Lower lobe of right lung (tissue), 2 donors: ENCODE results near the gene SARNP. TPM values are rescaled to one million over a fixed set of nuclear protein-coding genes. Genes with fewer than 3 reads are reported as not detected.

ENCODE experiments used
- ATAC-seq, 2 donors: fragments of 200-7000 bp; cut with Tn5 transposase; one replicate each; pipeline ENCODE4 v1.9.1; 2020 to 2022; ENCODE audit warnings: mild to moderate bottlenecking in 2 of 2, moderate library complexity in 2 of 2
- DNase-seq: peaks from one replicate; pipeline ENCODE4 v3.0.0-alpha.2; 2020
- H3K27ac ChIP-seq: fragments of 200-600 bp; one replicate; pipeline ENCODE4 v1.8.0; 2022
- H3K27me3 ChIP-seq: fragments of 200-600 bp; one replicate; pipeline ENCODE4 v1.8.0; 2022; ENCODE audit warnings: low read depth
- H3K36me3 ChIP-seq: fragments of 200-600 bp; one replicate; pipeline ENCODE4 v1.8.0; 2022; ENCODE audit warnings: mild to moderate bottlenecking
- H3K4me1 ChIP-seq: fragments of 200-600 bp; one replicate; pipeline ENCODE4 v1.8.0; 2022
- H3K4me3 ChIP-seq: fragments of 200-600 bp; one replicate; pipeline ENCODE4 v1.8.0; 2022; ENCODE audit warnings: mild to moderate bottlenecking
- H3K9me3 ChIP-seq: fragments of 200-600 bp; one replicate; pipeline ENCODE4 v1.8.0; 2022
- CTCF ChIP-seq: fragments of 200-600 bp; IDR thresholded peaks from one replicate; pipeline ENCODE4 v1.8.0; 2022; ENCODE audit warnings: antibody characterized with exemption, mild to moderate bottlenecking
- intact Hi-C: fragments of 100-400 bp; cut with DNase I; formaldehyde crosslinking; loops from one replicate; pipeline ENCODE4 v1.11.0; 2022
- total RNA-seq: library from RNA; stranded (reverse); fragmentation: NEBNext Ultra II Directional; extraction: Animal tissue kit (Norgen Biotek cat#: 25700); gene quantifications from one replicate; pipeline ENCODE4 v1.2.1, GENCODE V29; 2021
- donor health status: DM: no; HTN: yes; CAD: no; lungs with severe emphysema.

The SARNP gene
- total RNA-seq, 1 donor from 2014 or later: 40.1 TPM

- Histone ChIP-seq H3K9me3 (no peaks in the 10 kb centered on the region), H3K36me3 (peaks cover 95% of the 10 kb centered on the region), H3K27me3 (no peaks in the 10 kb centered on the region), H3K4me3 (no peak overlapping the region), H3K27ac (no peak overlapping the region), H3K4me1 (no peaks in the 10 kb centered on the region)
- intact Hi-C loops: no loop called here
- TF ChIP-seq CTCF: no peak
- ATAC-seq (no peak), DNase-seq (no peak)
Observed at GRCh38 chr12:55789171-55789570, 28.4 kb downstream of the SARNP start.

- no peak for ATAC-seq
- peaks cover 95% of the 10 kb centered on the region for H3K36me3 ChIP-seq
- no peaks in the 10 kb centered on the region for H3K27me3 ChIP-seq
- H3K4me3 ChIP-seq: no peak overlapping the region
- intact Hi-C loops: no loop called here
- no peak overlapping the region for H3K27ac ChIP-seq
- no peak for DNase-seq
- H3K4me1 ChIP-seq: no peaks in the 10 kb centered on the region
- no peaks in the 10 kb centered on the region for H3K9me3 ChIP-seq
- no peak for TF ChIP-seq CTCF
Observed at GRCh38 chr12:55788546-55788945, 29.0 kb downstream of the SARNP start.

- TF ChIP-seq CTCF: no peak
- intact Hi-C loops: no loop called here
- peaks cover 97% of the 10 kb centered on the region for H3K36me3 ChIP-seq
Observed at GRCh38 chr12:55780685-55781084, 36.8 kb downstream of the SARNP start.

GRCh38 chr12:55777856-55778255 lies 39.7 kb downstream of the SARNP start:
- H3K27ac ChIP-seq: no peak overlapping the region
- H3K4me3 ChIP-seq: no peak overlapping the region
- peaks cover 83% of the 10 kb centered on the region for H3K36me3 ChIP-seq
- DNase-seq (no peak), ATAC-seq (no peak)
- H3K27me3 ChIP-seq: no peaks in the 10 kb centered on the region
- no peaks in the 10 kb centered on the region for H3K4me1 ChIP-seq
- H3K9me3 ChIP-seq: no peaks in the 10 kb centered on the region
- intact Hi-C loops: no loop called here
- TF ChIP-seq CTCF: no peak

More at GRCh38 chr12:55780685-55781084, 36.8 kb downstream of the SARNP start:
- Histone ChIP-seq H3K9me3 (no peaks in the 10 kb centered on the region), H3K27me3 (no peaks in the 10 kb centered on the region), H3K4me1 (no peaks in the 10 kb centered on the region), H3K4me3 (no peak overlapping the region), H3K27ac (no peak overlapping the region)
- ATAC-seq (no peak), DNase-seq (no peak)

GRCh38 chr12:55771736-55772135 lies 45.8 kb downstream of the SARNP start:
- no peaks in the 10 kb centered on the region for H3K4me1 ChIP-seq
- intact Hi-C loops: no loop called here
- DNase-seq: no peak
- peaks cover 71% of the 10 kb centered on the region for H3K36me3 ChIP-seq
- no peaks in the 10 kb centered on the region for H3K27me3 ChIP-seq
- no peak overlapping the region for H3K4me3 ChIP-seq
- no peaks in the 10 kb centered on the region for H3K9me3 ChIP-seq
- ATAC-seq: no peak
- no peak overlapping the region for H3K27ac ChIP-seq
- no peak for TF ChIP-seq CTCF

GRCh38 chr12:55767156-55767555 lies 50.4 kb downstream of the SARNP start:
- H3K36me3 ChIP-seq: peaks cover 72% of the 10 kb centered on the region

More at GRCh38 chr12:55767156-55767555, 50.4 kb downstream of the SARNP start:
- Histone ChIP-seq H3K9me3 (no peaks in the 10 kb centered on the region), H3K4me3 (no peak overlapping the region), H3K27ac (no peak overlapping the region), H3K4me1 (no peaks in the 10 kb centered on the region), H3K27me3 (no peaks in the 10 kb centered on the region)
- no peak for DNase-seq
- intact Hi-C loops: no loop called here
- ATAC-seq: no peak
- TF ChIP-seq CTCF: no peak
